ENCODE results near the gene EXOC5. TPM values are rescaled to one million over a fixed set of nuclear protein-coding genes. Genes with fewer than 3 reads are reported as not detected.

EXOC5 gene
- total RNA-seq, 1 experiment from 2014 or later = 69.8 TPM

- no peak overlapping the region for H3K27ac Mint-ChIP-seq (ENCODE audit: unreplicated experiment)
- ChIA-PET POLR2A (no interaction called here), CTCF (no interaction called here)
- H3K4me3 Mint-ChIP-seq (ENCODE audit: unreplicated experiment) = no peak overlapping the region
- no peak for TF ChIP-seq CTCF (IDR thresholded peaks at IDR 0.05; ENCODE audit: insufficient read depth in 1 of 2, low read depth in 1 of 2, low read length in 1 of 2, severe bottlenecking in 1 of 2, unreplicated experiment in 1 of 2)
- H3K27me3 ChIP-seq (replicated peaks; ENCODE audit: control insufficient read depth, insufficient read depth, low read length) = no peaks in the 10 kb centered on the region
- H3K4me1 ChIP-seq = no peaks in the 10 kb centered on the region
- no peak for DNase-seq
- no peaks in the 10 kb centered on the region for H3K36me3 ChIP-seq (ENCODE audit: control insufficient read depth, insufficient read depth, low read length)
- H3K9me3 ChIP-seq = no peaks in the 10 kb centered on the region
- H3K4me3 ChIP-seq (ENCODE audit: low read depth, low read length) = no peak overlapping the region
- no peaks in the 10 kb centered on the region for H3K36me3 Mint-ChIP-seq (ENCODE audit: insufficient read depth, unreplicated experiment)
- peaks cover 3% of the 10 kb centered on the region for H3K27me3 Mint-ChIP-seq (ENCODE audit: insufficient read depth, unreplicated experiment)
- no peaks in the 10 kb centered on the region for H3K9me3 Mint-ChIP-seq (ENCODE audit: unreplicated experiment)
- H3K4me1 Mint-ChIP-seq (ENCODE audit: low read depth, unreplicated experiment) = no peaks in the 10 kb centered on the region
- BruUV-seq (replicated peaks) = no TSS peak
- intact Hi-C loops (cut with micrococcal nuclease; ENCODE audit: unreplicated experiment) = loop anchor here (5.0 kb wide), 2 partner anchors 78 to 112 kb away; partner anchors contain the start of gene NAA30
These were observed 45.8 kb upstream of the EXOC5 start for GRCh38 chr14:57314396-57315089.

- no peak for TF ChIP-seq CTCF (IDR thresholded peaks at IDR 0.05; ENCODE audit: insufficient read depth in 1 of 2, low read depth in 1 of 2, low read length in 1 of 2, severe bottlenecking in 1 of 2, unreplicated experiment in 1 of 2)
- intact Hi-C loops (cut with micrococcal nuclease; ENCODE audit: unreplicated experiment) = no loop called here
- Histone ChIP-seq H3K9me3 (no peaks in the 10 kb centered on the region), H3K4me3 (ENCODE audit: low read depth, low read length) (no peak overlapping the region), H3K4me1 (no peaks in the 10 kb centered on the region), H3K36me3 (ENCODE audit: control insufficient read depth, insufficient read depth, low read length) (no peaks in the 10 kb centered on the region), H3K27me3 (replicated peaks; ENCODE audit: control insufficient read depth, insufficient read depth, low read length) (no peaks in the 10 kb centered on the region; the same call in 1 of the 2 replicates)
- no peaks in the 10 kb centered on the region for H3K9me3 Mint-ChIP-seq (ENCODE audit: unreplicated experiment)
- H3K27me3 Mint-ChIP-seq (ENCODE audit: insufficient read depth, unreplicated experiment) = peaks cover 6% of the 10 kb centered on the region
- POLR2A ChIA-PET = no interaction called here
- no peak for DNase-seq
- H3K4me1 Mint-ChIP-seq (ENCODE audit: low read depth, unreplicated experiment) = no peaks in the 10 kb centered on the region
- no peaks in the 10 kb centered on the region for H3K36me3 Mint-ChIP-seq (ENCODE audit: insufficient read depth, unreplicated experiment)
- H3K27ac Mint-ChIP-seq (ENCODE audit: unreplicated experiment) = no peak overlapping the region
- BruUV-seq (replicated peaks) = no TSS peak
- no peak overlapping the region for H3K4me3 Mint-ChIP-seq (ENCODE audit: unreplicated experiment)
- CTCF ChIA-PET = no interaction called here
These were observed 34.2 kb upstream of the EXOC5 start for GRCh38 chr14:57302883-57303282.

GRCh38 chr14:57299511-57299910, 30.8 kb upstream of the EXOC5 start:
- H3K27ac Mint-ChIP-seq (ENCODE audit: unreplicated experiment) = no peak overlapping the region
- POLR2A ChIA-PET = no interaction called here
- H3K9me3 ChIP-seq = no peaks in the 10 kb centered on the region
- H3K9me3 Mint-ChIP-seq (ENCODE audit: unreplicated experiment) = no peaks in the 10 kb centered on the region
- H3K4me3 Mint-ChIP-seq (ENCODE audit: unreplicated experiment) = no peak overlapping the region
- intact Hi-C loops (cut with micrococcal nuclease; ENCODE audit: unreplicated experiment) = loop anchor here (10.0 kb wide), 2 partner anchors 235 to 635 kb away; no protein-coding TSS in a partner anchor
- no peak for TF ChIP-seq CTCF (IDR thresholded peaks at IDR 0.05; ENCODE audit: insufficient read depth in 1 of 2, low read depth in 1 of 2, low read length in 1 of 2, severe bottlenecking in 1 of 2, unreplicated experiment in 1 of 2)
- no TSS peak for BruUV-seq (replicated peaks)
- H3K4me1 ChIP-seq = no peaks in the 10 kb centered on the region
- H3K4me1 Mint-ChIP-seq (ENCODE audit: low read depth, unreplicated experiment) = no peaks in the 10 kb centered on the region
- DNase-seq = no peak
- no peaks in the 10 kb centered on the region for H3K27me3 ChIP-seq (replicated peaks; ENCODE audit: control insufficient read depth, insufficient read depth, low read length)
- no peaks in the 10 kb centered on the region for H3K36me3 Mint-ChIP-seq (ENCODE audit: insufficient read depth, unreplicated experiment)
- no peaks in the 10 kb centered on the region for H3K36me3 ChIP-seq (ENCODE audit: control insufficient read depth, insufficient read depth, low read length)
- CTCF ChIA-PET = no interaction called here
- H3K27me3 Mint-ChIP-seq (ENCODE audit: insufficient read depth, unreplicated experiment) = no peaks in the 10 kb centered on the region
- no peak overlapping the region for H3K4me3 ChIP-seq (ENCODE audit: low read depth, low read length)
